Putamen (tissue), 1 donor: ENCODE measurements around the gene SOBP.

Experiments
- DNase-seq: peaks from one replicate; pipeline ENCODE4 v3.0.0-alpha.2; 2016; ENCODE audit warnings: low spot score

The SOBP gene

GRCh38 chr6:107616775-107617174 is 126.9 kb downstream of the SOBP start:
- no peak for DNase-seq

GRCh38 chr6:107617341-107617932 is 127.5 kb downstream of the SOBP start:
- no peak for DNase-seq

- DNase-seq, result no peak
Measured at GRCh38 chr6:107618672-107619071, 128.8 kb downstream of the SOBP start.

- DNase-seq, result no peak
Measured at GRCh38 chr6:107620732-107621131, 130.8 kb downstream of the SOBP start.

- DNase-seq, result no peak
Measured at GRCh38 chr6:107621229-107621937, 131.5 kb downstream of the SOBP start.

- no peak for DNase-seq
Measured at GRCh38 chr6:107622269-107622668, 132.4 kb downstream of the SOBP start.

GRCh38 chr6:107624050-107624449 is 134.1 kb downstream of the SOBP start:
- no peak for DNase-seq

GRCh38 chr6:107624541-107624940 is 134.6 kb downstream of the SOBP start:
- no peak for DNase-seq

- no peak for DNase-seq
Measured at GRCh38 chr6:107625264-107625663, 135.3 kb downstream of the SOBP start.

- DNase-seq, result no peak
Measured at GRCh38 chr6:107626645-107627044, 136.7 kb downstream of the SOBP start.

GRCh38 chr6:107627969-107628368 is 138.1 kb downstream of the SOBP start:
- no peak for DNase-seq

GRCh38 chr6:107628878-107629277 is 139.0 kb downstream of the SOBP start:
- no peak for DNase-seq

GRCh38 chr6:107629548-107630129 is 139.7 kb downstream of the SOBP start:
- DNase-seq, result no peak

GRCh38 chr6:107630348-107630977 is 140.5 kb downstream of the SOBP start:
- no peak for DNase-seq

- no peak for DNase-seq
Measured at GRCh38 chr6:107632381-107633136, 142.6 kb downstream of the SOBP start.

- DNase-seq, result no peak
Measured at GRCh38 chr6:107633680-107634323, 143.9 kb downstream of the SOBP start.

GRCh38 chr6:107634324-107635056 is 144.6 kb downstream of the SOBP start:
- DNase-seq, result no peak

GRCh38 chr6:107635057-107635515 is 145.2 kb downstream of the SOBP start:
- DNase-seq, result no peak

GRCh38 chr6:107636486-107636885 is 146.6 kb downstream of the SOBP start:
- no peak for DNase-seq

GRCh38 chr6:107637316-107638315 is 147.7 kb downstream of the SOBP start:
- DNase-seq, result no peak
